CD14-positive monocyte (primary cell): ENCODE data around the gene NBAS. TPM values are rescaled to one million over a fixed set of nuclear protein-coding genes. Genes with fewer than 3 reads are reported as not detected.

ENCODE experiments used
- DNase-seq, 3 donors: peaks; one replicate each; pipeline ENCODE4 v3.0.0-alpha.2; 2011 to 2022
- H2AFZ ChIP-seq: 2 replicates; pipeline ENCODE4 v1.6.0; 2012; ENCODE audit warnings: mild to moderate bottlenecking, low read depth, low read length, inconsistent platforms; ENCODE audit not compliant: insufficient read depth, poor library complexity, severe bottlenecking
- H3K27ac ChIP-seq, 2 donors: 1 replicate in 1 of 2; 2 replicates in 1 of 2; pipeline ENCODE4 v1.5.1; 2012 to 2013; ENCODE audit warnings: low read length in 2 of 2, control low read depth in 1 of 2, inconsistent platforms in 1 of 2, low read depth in 1 of 2, mild to moderate bottlenecking in 1 of 2
- H3K27me3 ChIP-seq, 2 donors: one replicate each; pipeline versions ENCODE4 v1.6.0 to v1.6.1; 2011 to 2013; ENCODE audit warnings: low read length in 2 of 2; ENCODE audit not compliant: control insufficient read depth in 2 of 2, insufficient read depth in 2 of 2
- H3K36me3 ChIP-seq, 2 donors: replicated peaks in 1 of 2; 1 replicate in 1 of 2; 2 replicates in 1 of 2; pipeline versions ENCODE4 v1.5.1 to v1.6.1; 2012 to 2013; ENCODE audit warnings: low read length in 2 of 2, control low read depth in 1 of 2, inconsistent platforms in 1 of 2, mild to moderate bottlenecking in 1 of 2; ENCODE audit not compliant: insufficient read depth in 2 of 2, control insufficient read depth in 1 of 2
- H3K4me1 ChIP-seq, 2 donors: 1 replicate in 1 of 2; 2 replicates in 1 of 2; pipeline versions ENCODE4 v1.5.1 to v1.6.1; 2012 to 2013; ENCODE audit warnings: low read length in 2 of 2, control low read depth in 1 of 2, inconsistent platforms in 1 of 2, mild to moderate bottlenecking in 1 of 2, moderate library complexity in 1 of 2; ENCODE audit not compliant: insufficient read depth in 2 of 2, control insufficient read depth in 1 of 2
- H3K4me2 ChIP-seq: replicated peaks from 2 replicates; pipeline ENCODE3; 2012; ENCODE audit warnings: low read length, moderate library complexity, mild to moderate bottlenecking; ENCODE audit not compliant: poor library complexity, severe bottlenecking; ENCODE audit errors: extremely low read depth
- H3K4me3 ChIP-seq, 3 experiments: fragments of 200-600 bp in 1 of 3; sonication (generic) in 1 of 3; replicated peaks in 1 of 3; 1 replicate in 2 of 3; 2 replicates in 1 of 3; pipeline ENCODE4 v1.5.1; 2011 to 2013; ENCODE audit warnings: low read length in 3 of 3, mild to moderate bottlenecking in 3 of 3, control low read depth in 2 of 3, low read depth in 2 of 3, inconsistent platforms in 1 of 3, moderate library complexity in 1 of 3
- H3K79me2 ChIP-seq: 2 replicates; pipeline ENCODE4 v1.6.0; 2012; ENCODE audit warnings: mild to moderate bottlenecking, control low read depth, inconsistent platforms, low read length, moderate library complexity; ENCODE audit not compliant: insufficient read depth
- H3K9ac ChIP-seq: 2 replicates; pipeline ENCODE4 v1.6.0; 2017; ENCODE audit warnings: low read length, mild to moderate bottlenecking; ENCODE audit not compliant: insufficient read depth, poor library complexity, severe bottlenecking
- H3K9me3 ChIP-seq, 2 donors: replicated peaks in 1 of 2; 1 replicate in 1 of 2; 2 replicates in 1 of 2; pipeline versions ENCODE4 v1.5.1 to v1.6.1; 2012 to 2013; ENCODE audit warnings: low read length in 2 of 2, control low read depth in 1 of 2; ENCODE audit not compliant: control insufficient read depth in 1 of 2, insufficient read depth in 1 of 2
- H4K20me1 ChIP-seq: 2 replicates; pipeline ENCODE4 v1.6.0; 2012; ENCODE audit warnings: mild to moderate bottlenecking, low read length, control low read depth, moderate library complexity; ENCODE audit not compliant: insufficient read depth
- H3K27ac Mint-ChIP-seq, 7 donors: one replicate each; pipeline ENCODE4 v1.8.0; 2020; ENCODE audit warnings: mild to moderate bottlenecking in 7 of 7, mixed read lengths in 7 of 7, moderate library complexity in 6 of 7, inconsistent platforms in 2 of 7
- H3K27me3 Mint-ChIP-seq, 3 donors: one replicate each; pipeline ENCODE4 v1.8.0; 2021 to 2022; ENCODE audit warnings: low read depth in 3 of 3, mild to moderate bottlenecking in 3 of 3, mixed read lengths in 3 of 3, moderate library complexity in 3 of 3, inconsistent platforms in 1 of 3
- H3K36me3 Mint-ChIP-seq, 2 donors: one replicate each; pipeline ENCODE4 v1.8.0; 2020; ENCODE audit warnings: mixed read lengths in 2 of 2, inconsistent platforms in 1 of 2, mild to moderate bottlenecking in 1 of 2
- H3K4me1 Mint-ChIP-seq: one replicate; pipeline ENCODE4 v1.8.0; 2020; ENCODE audit warnings: mild to moderate bottlenecking, mixed read lengths
- H3K4me3 Mint-ChIP-seq, 2 donors: one replicate each; pipeline ENCODE4 v1.8.0; 2020; ENCODE audit warnings: mild to moderate bottlenecking in 2 of 2, mixed read lengths in 2 of 2, moderate library complexity in 1 of 2
- H3K9me3 Mint-ChIP-seq, 7 donors: one replicate each; pipeline ENCODE4 v1.8.0; 2020 to 2022; ENCODE audit warnings: mixed read lengths in 7 of 7, mild to moderate bottlenecking in 6 of 7, moderate library complexity in 6 of 7, inconsistent platforms in 2 of 7
- CTCF ChIP-seq: fragments of 200-600 bp; IDR thresholded peaks from one replicate; pipeline ENCODE4 v1.8.0; 2022; ENCODE audit warnings: antibody characterized with exemption, mild to moderate bottlenecking
- WGBS: methylation state at CpG from one replicate; pipeline ENCODE4 v1.1.5; 2013; ENCODE audit warnings: missing lambda C conversion rate; ENCODE audit not compliant: insufficient coverage; 5-methylcytosine and 5-hydroxymethylcytosine counted together
- intact Hi-C, 2 donors: fragments of 100-400 bp; cut with micrococcal nuclease; formaldehyde crosslinking; loops; one replicate each; pipeline versions ENCODE4 v1.15.0 to v1.15.1; 2023
- polyA plus RNA-seq, 3 donors: library from polyadenylated mRNA; depleted of rRNA in 1 of 3; unstranded in 2 of 3; stranded (reverse) in 1 of 3; fragments of 300-500 nt in 2 of 3; fragments of >200 nt in 1 of 3; fragmentation: Illumina TruSeq in 2 of 3; gene quantifications; 1 replicate in 2 of 3; 2 replicates in 1 of 3; pipeline ENCODE4 v1.2.3, GENCODE V29; 2012 to 2021

Gene NBAS
- polyA plus RNA-seq, 3 donors, result 8.9 to 10.9 (median 8.9) TPM

GRCh38 chr2:15154297-15154696 is 406.8 kb downstream of the NBAS start:
- no peak overlapping the region for H3K27ac ChIP-seq
- Mint-ChIP-seq H3K27me3 (no peaks in the 10 kb centered on the region), H3K27ac (no peak overlapping the region), H3K4me3 (no peak overlapping the region), H3K36me3 (no peaks in the 10 kb centered on the region), H3K4me1 (no peaks in the 10 kb centered on the region), H3K9me3 (peaks cover 0 to 6% (median 1%) of the 10 kb centered on the region in 7 donors)
- 63% methylated on average over 4 of the region's 5 CpGs for WGBS
- H3K9me3 ChIP-seq, result no peaks in the 10 kb centered on the region
- H3K27me3 ChIP-seq, result no peaks in the 10 kb centered on the region
- no peak for DNase-seq
- no peak overlapping the region for H3K4me2 ChIP-seq
- H3K9ac ChIP-seq, result no peak overlapping the region
- H3K4me3 ChIP-seq, result no peak overlapping the region
- no peaks in the 10 kb centered on the region for H3K36me3 ChIP-seq
- no peak overlapping the region for H2AFZ ChIP-seq
- H3K79me2 ChIP-seq, result no peaks in the 10 kb centered on the region
- no peaks in the 10 kb centered on the region for H3K4me1 ChIP-seq
- TF ChIP-seq CTCF, result no peak
- no peaks in the 10 kb centered on the region for H4K20me1 ChIP-seq
- intact Hi-C loops, result no loop called here

- intact Hi-C loops, result no loop called here
- Histone ChIP-seq H3K27me3 (no peaks in the 10 kb centered on the region), H3K4me3 (no peak overlapping the region), H3K4me1 (no peaks in the 10 kb centered on the region), H3K9me3 (no peaks in the 10 kb centered on the region), H3K79me2 (no peaks in the 10 kb centered on the region), H4K20me1 (no peaks in the 10 kb centered on the region), H3K4me2 (no peak overlapping the region), H2AFZ (no peak overlapping the region), H3K27ac (no peak overlapping the region), H3K36me3 (no peaks in the 10 kb centered on the region), H3K9ac (no peak overlapping the region)
- TF ChIP-seq CTCF, result no peak
- Mint-ChIP-seq H3K27ac (no peak overlapping the region), H3K36me3 (no peaks in the 10 kb centered on the region), H3K4me3 (no peak overlapping the region), H3K4me1 (no peaks in the 10 kb centered on the region), H3K9me3 (peaks cover 0 to 8% (median 2%) of the 10 kb centered on the region in 7 donors), H3K27me3 (no peaks in the 10 kb centered on the region)
- DNase-seq, result no peak
- WGBS, result 75% methylated on average over 1 of the region's 3 CpGs
Observed at GRCh38 chr2:15152382-15152781, 408.8 kb downstream of the NBAS start.
